SKM-1 (cell line): ENCODE measurements around the gene HS3ST2.
"Not testable (repeated sequence)": the region's sequence is repeated elsewhere in the genome, so short reads cannot be mapped to it uniquely, and the experiment has no call there.

Experiments used
- DNase-seq: peaks from one replicate; lab custom pipeline; 2025; ENCODE audit not compliant: unreplicated experiment; lab: John Stamatoyannopoulos, UW

HS3ST2 gene

DNA sequence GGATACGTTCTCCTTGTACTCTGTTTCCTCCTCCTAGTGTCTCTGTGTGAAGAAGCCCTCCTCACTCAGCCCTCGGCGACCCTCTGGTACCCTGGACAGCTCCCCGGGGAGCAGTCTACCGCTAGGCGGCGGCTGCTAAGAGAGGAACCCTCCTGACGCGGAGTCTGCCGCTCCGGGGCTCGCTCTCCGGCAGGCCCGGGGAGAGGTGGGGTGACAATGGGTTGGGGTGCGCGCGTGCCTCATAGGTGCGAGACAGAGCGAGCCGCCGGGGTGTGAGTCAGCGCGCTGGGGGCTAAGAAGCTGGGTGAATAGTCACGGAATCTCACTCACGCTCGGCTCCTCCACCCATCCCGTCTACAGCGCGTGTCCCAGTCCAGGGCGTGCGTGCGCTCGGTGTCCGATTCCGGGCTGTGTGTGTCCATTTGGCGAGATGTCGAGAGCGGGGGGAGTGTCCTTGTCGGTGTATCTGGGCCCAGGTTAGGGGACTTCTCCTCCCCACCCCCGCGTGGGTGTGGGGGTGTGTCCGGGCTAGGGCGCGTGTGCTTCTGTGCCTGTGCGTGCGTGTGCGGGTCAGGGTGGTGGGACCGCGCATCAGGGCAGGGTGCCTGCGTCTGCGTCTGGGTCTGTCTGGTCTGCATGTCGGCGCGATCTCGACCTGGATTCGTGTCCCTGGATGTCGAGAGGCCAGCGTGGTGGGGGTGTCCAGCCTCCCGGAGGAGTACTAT is 577 bp upstream of the HS3ST2 start:
- no peak for DNase-seq

DNA sequence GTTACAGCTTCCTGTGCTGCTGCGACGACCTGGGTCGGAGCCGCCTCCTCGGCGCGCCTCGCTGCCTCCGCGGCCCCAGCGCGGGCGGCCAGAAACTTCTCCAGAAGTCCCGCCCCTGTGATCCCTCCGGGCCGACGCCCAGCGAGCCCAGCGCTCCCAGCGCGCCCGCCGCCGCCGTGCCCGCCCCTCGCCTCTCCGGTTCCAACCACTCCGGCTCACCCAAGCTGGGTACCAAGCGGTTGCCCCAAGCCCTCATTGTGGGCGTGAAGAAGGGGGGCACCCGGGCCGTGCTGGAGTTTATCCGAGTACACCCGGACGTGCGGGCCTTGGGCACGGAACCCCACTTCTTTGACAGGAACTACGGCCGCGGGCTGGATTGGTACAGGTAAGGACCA is 746 bp downstream of the HS3ST2 start:
- no peak for DNase-seq

DNA sequence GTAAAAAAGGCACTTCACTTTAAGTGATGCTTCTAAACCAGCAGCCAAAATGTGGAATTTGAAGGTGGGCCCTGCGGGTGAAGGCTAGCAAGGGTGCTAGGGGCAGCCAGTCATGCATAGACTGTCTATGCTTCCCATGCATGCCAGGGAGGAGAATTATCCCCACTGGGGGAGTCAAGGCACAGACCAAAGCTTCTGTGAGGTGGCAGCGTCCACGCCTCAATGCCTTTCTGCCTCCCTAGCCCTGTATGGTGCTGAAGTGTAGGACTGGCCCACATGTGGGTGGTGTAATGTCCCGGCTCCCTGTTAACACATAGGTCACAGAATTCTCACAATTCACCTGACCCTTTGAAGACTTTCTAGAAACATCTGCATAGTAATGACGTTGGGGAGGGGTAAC is 1.9 kb downstream of the HS3ST2 start:
- DNase-seq = no peak

DNA sequence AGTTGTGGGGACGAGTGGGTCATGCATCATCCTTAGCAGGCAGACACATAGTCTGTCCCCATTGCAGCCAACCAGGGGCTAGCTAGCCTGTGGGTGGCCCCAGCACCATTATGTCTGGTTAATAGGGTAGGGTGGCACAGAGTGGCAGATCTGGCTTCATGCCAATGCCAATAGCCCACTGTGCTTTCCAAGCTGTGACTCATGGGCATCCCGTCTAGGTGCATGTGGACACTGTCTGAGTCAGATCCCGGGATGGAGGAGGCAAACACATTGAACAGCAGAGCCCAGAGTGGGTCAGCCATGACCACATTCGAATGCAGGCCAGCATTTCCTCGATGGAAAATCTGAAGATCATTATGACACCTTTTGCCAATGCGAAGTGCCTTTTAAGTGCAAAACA is 2.5 kb downstream of the HS3ST2 start:
- DNase-seq = no peak

DNA sequence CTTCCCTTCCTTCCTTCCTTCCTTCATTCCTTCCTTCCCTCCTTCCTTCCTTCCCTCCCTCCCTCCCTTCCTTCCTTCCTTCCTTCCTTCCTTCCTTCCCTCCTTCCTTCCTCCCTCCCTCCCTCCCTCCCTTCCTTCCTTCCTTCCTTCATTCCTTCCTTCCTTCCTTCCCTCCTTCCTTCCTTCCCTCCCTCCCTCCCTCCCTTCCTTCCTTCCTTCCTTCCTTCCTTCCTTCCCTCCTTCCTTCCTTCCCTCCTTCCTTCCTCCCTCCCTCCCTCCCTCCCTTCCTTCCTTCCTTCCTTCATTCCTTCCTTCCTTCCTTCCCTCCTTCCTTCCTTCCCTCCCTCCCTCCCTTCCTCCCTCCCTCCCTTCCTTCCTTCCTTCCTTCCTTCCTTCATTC is 4.8 kb downstream of the HS3ST2 start:
- DNase-seq = not testable (repeated sequence)

DNA sequence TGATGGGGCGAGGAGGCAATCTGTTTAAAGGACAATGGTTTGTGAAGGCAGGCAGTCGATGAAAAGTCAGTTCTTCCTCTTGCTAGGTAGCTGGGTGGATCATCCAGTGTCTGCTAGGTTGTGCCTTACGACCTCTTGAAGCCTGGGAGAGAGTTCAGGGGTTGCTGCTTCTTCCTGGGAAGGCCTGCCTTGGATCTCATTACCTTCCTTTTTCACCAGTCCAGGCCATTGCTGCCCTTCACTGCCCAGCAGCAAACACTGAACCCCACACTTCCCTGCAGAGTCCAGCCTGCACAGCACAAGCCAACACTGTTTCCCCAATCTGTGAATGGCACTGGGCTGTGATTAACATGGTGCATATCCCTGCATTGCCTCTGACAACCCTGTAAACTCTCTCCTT is 24.7 kb downstream of the HS3ST2 start:
- no peak for DNase-seq

DNA sequence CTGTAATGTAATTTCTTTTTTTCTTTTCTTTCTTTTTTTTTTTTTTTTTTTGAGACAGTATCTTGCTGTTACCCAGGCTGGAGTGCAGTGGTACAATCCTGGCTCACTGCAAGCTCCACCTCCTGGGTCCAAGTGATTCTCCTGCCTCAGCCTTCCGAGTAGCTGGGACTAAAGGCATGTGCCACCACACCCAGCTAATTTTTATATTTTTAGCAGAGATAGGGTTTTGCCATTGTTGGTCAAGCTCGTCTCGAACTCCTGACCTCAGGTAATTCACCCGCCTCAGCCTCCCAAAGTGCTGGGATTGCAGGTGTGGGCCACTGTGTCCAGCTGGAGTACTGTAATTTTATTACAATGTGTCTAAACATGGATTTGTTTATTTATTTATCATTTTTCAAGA is 28.1 kb downstream of the HS3ST2 start:
- DNase-seq = not testable (repeated sequence)

DNA sequence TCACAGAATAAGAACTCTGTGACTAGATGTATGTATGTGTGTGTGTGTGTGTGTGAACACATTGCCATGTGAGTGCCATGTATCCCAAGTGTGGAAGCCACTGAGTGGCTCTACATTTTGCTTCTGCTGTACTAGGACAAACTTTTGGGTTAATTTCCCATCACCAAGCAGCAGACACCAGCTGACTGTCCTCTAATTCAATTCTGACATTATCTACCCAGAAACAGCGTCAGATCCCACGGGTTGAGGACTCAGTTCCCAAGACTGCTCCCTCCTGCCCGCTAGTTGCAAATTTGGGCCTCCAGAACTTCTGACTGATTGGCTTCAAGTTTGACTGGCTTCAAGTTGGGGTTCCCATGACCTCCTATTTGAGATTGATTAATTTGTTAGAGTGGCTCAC is 29.2 kb downstream of the HS3ST2 start:
- DNase-seq = no peak

DNA sequence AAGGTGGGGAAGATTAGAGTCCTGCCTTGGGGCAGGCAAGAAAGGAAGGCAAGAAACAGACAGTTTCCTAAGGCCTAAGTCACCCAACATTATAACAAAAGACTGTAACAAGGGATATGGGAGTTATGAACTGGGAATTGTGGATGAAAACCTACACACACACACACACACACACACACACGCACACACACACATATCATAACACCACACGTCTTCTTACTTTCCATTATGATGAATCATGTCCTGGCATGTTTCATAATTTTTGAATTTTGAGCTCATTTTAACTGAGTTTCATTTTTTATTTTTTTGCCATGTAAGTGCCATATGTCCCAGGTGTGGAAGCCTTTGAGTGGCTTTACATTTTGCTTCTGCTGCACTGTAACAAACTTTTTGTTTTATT is 29.9 kb downstream of the HS3ST2 start:
- DNase-seq = no peak

DNA sequence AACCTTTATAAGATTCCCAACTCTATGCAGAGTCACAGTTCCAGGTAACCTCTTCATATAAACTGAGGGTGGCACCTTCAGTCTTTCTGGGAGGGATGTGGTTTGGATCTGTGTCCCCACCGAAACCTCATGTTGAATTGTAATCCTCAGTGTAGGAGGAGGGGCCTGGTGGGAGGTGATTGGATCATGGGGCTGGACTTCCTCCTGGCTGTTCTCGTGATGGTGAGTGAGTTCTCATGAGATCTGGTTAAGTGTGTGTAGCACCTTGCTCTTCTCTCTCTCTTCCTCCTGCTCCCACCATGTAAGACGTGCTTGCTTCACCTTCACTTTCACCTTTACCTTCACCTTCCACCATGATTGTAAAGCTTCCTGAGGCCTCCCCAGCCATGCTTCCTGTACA is 30.5 kb downstream of the HS3ST2 start:
- no peak for DNase-seq

DNA sequence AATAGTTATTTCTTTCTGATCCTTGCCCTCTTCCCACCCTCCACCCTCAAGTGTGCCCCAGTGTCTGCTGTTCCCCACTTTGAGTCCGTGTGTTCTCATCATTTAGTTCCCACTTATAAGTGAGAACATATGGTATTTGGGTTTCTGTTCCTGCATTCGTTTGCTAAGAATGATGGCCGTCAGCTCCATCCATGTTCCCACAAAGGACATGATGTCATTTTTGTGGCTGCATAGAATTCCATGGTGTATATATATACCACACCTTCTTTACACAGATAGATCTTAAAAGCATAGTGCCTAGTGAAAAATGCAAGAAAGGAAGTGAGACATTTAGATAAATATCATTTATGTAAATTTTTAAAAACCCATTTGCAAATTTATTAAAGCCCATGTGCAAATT is 33.1 kb downstream of the HS3ST2 start:
- DNase-seq = no peak

DNA sequence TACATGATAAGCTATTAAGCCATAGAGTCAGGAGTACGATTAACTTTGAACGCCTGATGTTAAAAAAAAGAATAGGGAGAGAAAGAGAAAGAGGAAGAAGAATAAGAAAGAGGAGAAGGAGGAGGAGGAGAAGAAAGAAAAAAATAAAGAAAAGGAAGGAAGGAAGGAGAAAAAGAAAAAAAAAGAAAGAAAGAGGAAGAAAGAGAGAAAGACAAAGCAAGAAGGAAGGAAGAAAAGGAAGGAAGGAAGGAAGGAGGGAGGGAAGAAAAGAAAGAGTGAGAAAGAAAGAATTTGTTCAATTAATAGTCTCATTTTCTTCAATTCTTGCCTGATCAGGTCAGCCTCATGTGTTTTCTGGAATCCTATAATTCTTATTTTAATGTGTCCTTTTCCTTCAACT is 33.7 kb downstream of the HS3ST2 start:
- DNase-seq = no peak

DNA sequence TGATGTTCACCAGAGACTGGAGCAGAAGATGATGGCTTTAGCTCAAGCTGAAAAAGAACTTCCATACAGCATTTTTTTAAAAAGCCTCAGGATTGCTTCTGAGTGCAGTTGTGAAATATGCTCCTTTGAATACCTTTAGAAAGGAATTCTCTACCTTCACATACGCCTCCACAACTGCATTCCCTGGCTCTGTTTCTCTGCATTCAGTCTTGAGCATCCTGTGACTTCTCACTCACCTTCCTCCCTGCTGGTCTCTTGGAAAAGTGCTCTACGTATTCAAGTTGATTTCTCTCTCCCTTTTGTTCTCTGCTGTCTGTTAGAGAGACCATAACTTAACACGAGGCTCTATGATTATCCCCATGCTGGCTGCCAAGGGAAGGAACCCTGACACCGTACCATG is 34.5 kb downstream of the HS3ST2 start:
- DNase-seq = no peak

DNA sequence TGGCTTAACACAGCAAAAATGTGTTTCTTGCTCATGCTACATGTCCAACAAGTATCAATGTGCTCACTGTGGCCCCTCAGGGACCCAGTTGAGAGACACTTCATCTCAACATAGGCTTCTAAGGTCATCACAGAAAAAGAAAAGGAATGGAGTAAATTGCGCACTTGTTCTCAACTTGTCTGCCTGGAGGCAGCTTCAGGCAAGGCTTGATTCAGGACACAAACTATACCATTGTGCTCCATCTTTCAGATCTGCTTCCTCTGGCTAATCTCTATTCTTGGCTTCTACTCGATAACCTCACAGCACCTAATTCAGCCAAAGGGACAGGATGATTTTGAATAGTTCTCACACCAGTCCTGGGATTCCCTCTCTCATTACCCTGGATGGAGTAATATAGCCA is 35.6 kb downstream of the HS3ST2 start:
- no peak for DNase-seq

DNA sequence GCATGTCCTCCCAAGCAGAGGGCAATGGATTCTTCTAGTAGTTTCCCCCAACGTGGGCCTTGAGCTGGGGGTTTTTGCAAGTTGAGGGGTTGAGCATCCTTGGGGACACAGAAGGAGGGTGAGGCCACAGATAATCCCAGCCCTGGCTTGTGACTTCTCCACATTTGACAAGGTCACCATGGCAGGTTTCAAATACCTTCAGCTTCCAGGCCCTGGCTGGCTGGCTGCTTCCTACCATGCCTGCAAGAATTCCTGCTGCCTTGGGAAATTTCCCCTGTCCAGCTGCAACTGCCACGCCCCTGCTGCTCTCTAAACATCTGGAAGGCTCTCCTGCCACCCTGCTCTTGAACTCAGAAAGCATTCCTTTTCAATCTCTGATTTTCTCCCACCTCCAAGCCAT is 41.3 kb downstream of the HS3ST2 start:
- DNase-seq = no peak

DNA sequence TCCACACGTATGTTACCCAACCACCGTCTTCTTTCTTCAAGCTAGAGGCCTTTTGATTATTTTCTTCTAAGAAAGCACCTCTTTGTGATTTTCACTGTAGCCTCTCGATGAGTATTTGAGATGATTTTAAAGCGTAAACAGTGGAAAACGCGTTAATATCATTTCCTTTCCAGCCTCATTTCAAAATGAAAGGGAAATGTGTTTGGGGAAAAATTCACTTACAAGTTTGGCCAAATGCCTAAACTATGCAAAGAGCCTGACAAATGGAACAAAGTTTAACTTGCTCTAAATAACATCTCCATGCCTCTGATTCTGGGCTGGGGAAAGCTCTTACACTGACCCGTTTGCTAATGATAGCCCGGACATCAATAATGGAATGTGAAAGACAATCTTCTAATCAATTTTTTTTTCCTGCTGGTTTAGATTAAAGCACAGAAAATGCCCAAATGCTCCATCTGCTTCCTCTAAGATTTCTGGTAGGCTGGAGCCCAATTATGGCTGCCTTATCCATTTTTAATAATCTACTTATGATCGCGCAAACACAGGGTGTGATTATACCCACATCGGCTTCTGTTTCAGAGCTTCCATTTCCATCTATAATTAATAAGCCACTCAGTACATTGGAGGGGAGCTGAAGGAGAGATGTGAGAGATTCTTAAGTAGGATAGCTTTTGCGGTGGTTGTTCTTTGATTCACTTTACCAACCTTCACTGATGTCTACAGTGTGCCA is 43.5 kb downstream of the HS3ST2 start:
- no peak for DNase-seq

DNA sequence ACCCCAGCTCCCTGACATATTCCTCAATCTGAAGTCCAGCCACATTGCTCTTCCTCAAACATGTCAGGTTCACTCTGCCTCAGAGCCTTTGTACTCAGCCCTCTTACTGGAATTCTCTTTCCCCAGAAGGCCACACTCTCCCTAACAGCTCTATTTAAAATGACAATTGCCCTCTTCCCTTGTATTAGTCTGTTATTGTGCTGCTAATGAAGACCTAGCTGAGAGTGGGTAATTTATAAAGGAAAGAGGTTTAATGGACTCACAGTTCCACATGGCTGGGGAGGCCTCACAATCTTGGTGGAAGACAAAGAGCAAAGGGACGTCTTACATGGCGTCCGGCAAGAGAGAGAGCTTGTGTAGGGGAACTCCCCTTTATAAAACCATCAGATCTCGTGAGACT is 46.0 kb downstream of the HS3ST2 start:
- DNase-seq = no peak

DNA sequence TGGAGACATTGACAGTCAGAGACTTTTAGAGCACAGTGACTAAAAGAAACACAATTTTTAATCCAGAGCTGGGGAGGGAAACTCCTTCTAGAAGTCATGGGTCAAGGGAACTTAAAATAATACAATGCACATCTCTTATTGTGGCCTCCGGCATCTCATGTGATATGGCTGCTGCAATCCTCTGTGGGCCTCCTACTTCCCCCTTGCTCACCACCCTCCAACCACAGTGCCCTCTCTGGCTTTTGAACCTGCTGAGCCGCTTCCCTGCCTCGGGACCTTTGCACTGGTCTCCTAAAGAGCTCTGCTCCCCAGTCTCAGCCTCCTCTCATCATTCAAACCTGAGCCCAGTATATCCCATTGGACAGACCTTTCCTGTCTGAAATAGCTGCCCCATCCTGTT is 47.6 kb downstream of the HS3ST2 start:
- DNase-seq = no peak

DNA sequence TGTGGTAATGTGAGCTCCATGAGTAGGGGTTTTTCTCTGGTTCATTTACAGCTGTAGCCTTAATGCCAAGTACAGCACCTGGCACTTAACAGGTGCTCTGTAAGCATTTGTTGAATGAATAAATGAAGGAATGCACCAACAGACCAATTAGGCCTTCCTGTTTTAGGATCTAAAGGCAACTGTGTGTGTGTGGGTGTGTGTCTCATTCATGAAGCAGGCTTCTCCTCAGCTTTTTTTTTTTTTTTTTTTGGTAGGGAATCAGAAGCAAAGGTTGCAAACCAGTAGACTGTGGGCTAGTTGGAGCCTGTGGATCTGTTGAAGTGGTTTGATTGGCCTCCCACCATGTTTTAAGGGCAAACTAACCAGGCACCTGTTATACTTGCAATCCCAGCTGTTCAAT is 48.1 kb downstream of the HS3ST2 start:
- DNase-seq = no peak

DNA sequence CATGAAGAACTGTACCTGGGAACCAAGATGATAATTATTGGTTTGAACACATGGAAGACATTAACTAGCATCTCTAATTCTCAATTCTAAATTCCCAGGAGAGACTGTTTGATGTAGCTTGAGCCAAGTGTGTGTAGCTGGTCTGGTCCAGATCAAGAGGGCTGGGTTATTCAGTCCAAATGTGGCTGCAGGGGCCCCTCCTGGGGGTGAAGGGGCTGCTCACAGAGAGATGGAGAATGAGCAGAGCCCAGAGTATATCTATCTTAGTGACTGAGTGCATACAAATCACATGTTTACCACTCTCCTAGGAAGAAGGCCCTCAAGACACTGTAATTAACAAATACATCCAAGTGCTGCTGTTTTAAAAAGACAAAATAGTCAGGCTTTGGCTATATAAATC is 50.4 kb downstream of the HS3ST2 start:
- DNase-seq = no peak

DNA sequence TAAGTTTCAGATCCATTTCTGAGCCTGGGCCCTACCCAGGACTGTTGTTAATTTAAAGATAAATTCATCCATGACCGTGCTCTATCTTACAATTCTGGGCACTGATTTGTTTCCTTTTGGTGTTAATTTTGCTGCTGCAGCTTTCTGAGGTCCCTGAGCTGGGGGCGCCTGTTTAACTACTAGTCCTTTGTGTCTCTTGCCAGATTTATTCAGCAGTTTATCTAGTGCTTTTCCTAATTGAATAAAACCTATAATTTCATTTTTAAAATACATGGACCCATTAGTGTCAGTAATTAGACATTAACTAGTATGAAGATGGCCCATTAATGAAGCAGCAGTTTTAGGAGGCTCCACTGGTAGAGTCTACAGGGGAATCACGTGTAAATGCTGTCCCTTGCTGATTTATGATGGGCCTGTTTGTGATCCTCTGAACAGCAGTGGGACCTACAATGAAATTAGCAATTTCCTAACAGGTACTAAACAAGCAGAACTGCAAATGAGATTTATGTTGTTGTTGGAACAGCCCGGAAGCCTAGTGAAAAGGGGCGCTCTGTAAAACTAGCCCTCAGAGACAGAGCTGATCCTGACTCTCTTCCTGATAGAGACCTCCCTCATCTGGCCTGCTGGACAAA is 54.7 kb downstream of the HS3ST2 start:
- no peak for DNase-seq

DNA sequence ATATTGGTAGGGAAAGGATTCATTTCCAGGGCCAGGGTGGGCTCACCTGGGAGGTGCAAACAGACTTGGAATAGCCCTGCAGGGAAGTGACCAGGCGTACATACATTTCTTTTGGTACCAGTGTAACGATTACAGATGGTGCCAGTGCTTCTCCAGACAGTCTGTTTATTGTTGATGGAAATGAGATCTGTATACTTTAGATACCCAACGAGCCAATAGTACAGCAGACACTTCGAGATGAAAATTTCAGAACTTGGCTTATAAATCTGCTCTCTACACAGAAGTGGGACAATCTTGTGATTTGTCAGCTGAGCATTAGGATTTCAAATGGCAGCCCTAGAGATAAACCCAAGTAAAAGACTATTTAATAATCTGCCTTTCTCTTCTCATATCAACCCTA is 57.9 kb downstream of the HS3ST2 start:
- DNase-seq = no peak
